NCI-H510A treated with DMSO at 0.1 percent for 48 hours (cell line): Measurements from ENCODE around the gene RBM46.
"Not testable (repeated sequence)": the region's sequence is repeated elsewhere in the genome, so short reads cannot be mapped to it uniquely, and the experiment has no call there.

Experiments
- DNase-seq: peaks from one replicate; lab custom pipeline; 2025; lab: John Stamatoyannopoulos, UW

Gene RBM46

DNA sequence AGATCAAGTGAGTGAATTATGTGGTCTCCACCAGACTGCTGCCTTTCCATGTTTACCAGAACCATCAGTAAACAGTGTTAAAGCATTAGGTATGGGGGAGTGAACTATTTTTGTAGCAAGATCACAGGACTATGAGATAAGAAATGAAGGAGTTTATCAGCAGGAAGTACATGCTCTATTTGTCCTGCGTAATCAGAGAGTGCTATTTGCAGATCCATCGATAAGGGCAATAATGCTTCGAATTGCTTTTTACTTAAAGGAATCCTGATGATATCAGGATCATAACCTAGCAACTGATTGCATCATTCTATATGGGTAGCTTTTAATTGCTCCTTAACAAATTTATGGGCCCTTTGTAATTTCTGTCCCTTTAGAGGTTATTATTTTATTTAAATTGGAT is 57.1 kb downstream of the RBM46 start:
- DNase-seq, result no peak

DNA sequence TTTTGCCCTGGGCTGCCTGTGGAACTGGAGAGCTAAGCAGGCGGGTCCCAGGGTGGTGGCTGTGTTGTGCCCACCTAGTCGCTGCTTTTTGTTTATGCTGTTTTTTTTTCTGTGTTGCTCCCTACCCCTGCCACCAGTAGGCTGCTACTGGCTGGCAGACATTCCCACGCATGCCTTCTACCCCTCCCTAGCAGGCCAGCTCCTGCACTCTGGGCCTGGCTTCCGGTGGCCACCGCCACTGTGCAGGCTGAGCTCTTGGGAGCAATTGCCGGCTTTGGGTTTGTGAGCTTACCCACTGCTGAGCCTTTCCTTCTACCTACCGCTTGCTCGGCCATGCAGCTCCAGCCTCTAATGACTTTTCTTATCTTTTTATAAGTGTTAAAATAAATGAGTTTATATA is 57.6 kb downstream of the RBM46 start:
- no peak for DNase-seq

DNA sequence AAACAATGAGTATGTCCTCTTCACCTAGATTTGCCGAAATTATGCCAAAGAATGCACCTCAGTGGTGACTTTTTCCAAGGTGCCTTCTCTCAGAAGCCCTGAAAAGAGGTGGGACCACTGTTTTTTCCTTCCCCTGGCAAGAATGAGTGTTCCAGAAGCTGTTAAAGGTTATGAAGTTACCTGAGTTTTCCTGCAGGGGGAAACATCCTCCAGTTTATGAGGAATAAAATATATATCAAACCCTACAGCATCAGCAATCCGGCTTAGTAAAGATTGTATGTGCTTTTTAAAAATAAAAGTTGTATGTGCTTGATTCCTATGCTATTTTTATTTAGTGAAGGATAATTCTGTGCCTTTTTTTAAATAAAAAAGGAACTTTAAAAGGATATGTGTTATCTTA is 73.3 kb downstream of the RBM46 start:
- peak; percentile 5 for DNase-seq

DNA sequence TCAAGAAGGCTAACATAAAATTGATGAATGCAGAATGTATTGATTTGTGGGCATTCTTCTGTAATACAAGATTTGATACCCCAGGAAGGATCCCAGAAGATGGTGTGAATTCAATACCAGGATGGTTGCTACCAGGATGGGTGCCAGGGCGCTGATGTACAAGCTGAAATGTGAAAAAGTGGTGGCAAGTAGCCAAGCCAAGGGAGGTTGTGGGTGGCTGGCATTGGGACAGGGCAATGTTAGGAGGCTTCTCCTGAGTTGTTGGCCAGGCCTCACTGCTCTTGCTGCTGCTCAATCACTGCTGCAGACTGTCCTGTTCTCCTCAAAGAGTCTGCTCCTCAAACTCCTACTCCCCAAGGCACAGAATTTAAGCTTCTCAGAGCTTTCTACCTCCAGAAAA is 77.1 kb downstream of the RBM46 start:
- no peak for DNase-seq

DNA sequence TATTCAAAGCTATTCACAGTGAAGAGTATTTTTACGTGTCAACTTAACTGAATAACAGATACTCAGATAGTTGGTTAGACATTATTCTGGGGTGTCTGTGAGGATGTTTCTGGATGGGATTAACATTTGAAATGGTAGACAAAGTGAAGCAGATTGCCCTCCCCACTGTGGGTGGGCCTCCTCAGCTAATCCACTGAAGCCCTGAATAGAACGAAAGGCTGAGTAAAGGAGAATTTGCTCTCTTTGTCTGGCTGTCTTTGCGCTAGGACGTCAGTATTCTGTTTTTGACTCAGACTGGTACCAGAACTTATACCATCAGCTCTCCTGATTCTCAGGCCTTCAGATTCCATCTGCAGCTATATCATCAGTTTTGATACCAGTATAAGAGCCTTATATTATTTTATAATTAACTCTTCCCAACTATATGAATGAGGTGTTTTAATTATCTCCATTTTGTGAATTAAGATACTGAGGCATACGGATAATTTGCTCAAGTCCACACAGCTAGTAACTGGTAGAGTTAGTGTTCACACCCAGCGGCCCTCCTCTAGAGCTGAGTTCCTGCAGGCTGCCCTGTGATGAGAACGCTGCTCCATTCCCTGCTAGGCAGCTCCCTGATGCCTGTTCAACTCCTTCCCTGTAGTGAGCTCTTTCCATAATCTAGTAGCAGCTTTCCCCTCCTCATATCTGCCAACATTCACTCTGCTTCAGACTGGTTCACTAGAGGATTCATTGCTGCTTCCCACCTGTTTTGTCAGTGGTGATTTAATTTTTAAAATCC is 87.5 kb downstream of the RBM46 start:
- DNase-seq, result no peak

DNA sequence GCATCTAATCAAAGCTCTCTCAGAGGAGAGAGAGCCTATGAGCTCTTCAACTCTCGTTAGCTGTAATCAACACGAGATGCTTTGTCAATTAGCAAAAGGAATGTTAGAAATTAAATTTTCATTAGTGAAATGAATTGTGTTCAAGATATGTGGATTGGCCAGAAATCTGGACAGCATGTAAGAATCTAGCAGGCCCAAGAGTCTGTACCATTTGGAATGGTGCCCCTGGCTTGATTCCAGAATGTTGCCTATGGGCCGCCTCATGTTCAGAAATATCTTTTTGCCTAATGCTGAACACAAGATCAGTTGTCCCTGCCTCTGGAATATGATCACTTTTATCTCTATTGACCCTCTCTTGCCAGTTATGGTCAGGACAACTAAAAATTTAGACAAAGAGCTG is 88.2 kb downstream of the RBM46 start:
- no peak for DNase-seq

DNA sequence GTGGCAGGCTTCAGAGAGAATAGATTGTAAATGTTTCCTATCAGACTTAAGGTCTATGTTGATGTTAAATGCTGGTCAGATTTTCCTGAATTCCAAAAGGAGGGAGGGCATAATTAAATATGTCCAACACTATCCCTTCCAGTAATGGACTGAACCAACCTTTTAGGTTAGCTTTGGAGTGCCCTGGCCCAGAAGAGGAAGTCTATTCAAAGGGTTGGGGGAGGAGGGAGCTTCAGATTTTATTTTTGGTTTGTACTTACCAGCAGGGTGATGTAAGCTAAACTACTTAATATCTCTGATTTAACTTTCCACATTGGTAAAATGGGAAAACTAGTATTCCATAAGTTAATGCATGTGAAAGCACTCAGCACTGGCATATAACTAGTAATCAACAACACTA is 91.1 kb downstream of the RBM46 start:
- DNase-seq, result no peak

DNA sequence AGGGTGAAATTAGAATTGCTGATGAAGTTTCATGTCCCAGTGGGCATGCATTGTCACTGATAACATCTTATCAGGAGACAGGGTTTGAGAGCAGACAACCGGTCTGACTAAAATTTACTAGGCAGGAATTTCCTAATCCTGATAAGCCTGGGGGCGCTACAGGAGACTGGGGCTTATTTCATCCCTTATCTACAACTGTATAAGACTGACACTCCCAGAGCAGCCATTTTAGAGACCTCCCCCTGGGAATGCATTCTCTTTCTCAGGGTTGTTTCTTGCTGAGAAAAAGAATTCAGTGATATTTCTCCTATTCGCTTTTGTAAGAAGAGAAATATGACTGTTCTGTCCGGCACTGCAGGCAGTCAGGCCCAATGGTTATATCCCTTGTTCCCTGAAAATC is 93.0 kb downstream of the RBM46 start:
- not testable (repeated sequence) for DNase-seq

DNA sequence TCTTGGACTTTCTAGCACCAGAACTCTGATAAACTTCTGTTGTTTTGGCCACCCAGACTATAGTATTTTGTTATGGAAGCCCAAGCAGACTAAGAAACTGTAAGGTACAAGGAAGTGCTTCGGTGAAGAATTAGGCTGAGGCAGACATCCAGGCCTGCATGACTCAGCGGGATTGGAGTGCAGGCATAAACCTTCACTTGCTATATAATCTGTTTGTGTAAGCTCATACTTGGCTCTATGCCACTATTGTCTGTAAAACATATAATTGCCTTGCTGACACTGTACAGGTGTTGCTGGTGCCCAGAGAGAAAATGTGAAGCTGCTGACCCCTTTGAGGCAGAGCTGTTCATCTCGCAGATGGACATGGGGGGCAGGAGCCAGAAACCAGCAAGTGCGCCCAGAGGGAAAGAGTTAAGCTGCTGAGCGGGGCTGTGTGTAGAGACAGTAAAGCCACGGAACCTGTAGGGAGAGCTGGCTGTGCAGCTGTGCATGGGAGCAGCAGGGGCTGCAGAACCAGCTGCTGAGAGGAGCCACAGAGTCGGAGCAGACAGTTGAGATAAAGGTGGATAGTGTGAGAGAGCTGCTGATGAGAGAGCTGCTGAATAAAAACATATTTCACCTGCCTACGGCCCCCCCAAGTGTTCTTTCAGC is 96.2 kb downstream of the RBM46 start:
- peak; percentile 5 for DNase-seq
